Liver (tissue), 9 donors: ENCODE measurements around the gene RASL10B. TPM values are rescaled to one million over a fixed set of nuclear protein-coding genes. Genes with fewer than 3 reads are reported as not detected.

Experiments used
- DNase-seq: peaks from one replicate; pipeline ENCODE4 v3.0.0-alpha.2; 2017; ENCODE audit warnings: low spot score
- H3K27ac ChIP-seq, 2 donors: one replicate each; pipeline ENCODE4 v1.7.0; 2013; ENCODE audit warnings: inconsistent platforms in 2 of 2, low read length in 2 of 2, control low read depth in 1 of 2, low read depth in 1 of 2, mild to moderate bottlenecking in 1 of 2
- H3K27me3 ChIP-seq, 4 donors: one replicate each; pipeline versions ENCODE4 v1.6.1 to v1.7.0; 2013; ENCODE audit warnings: low read length in 3 of 4, inconsistent platforms in 1 of 4, mild to moderate bottlenecking in 1 of 4, moderate library complexity in 1 of 4; ENCODE audit not compliant: control insufficient read depth in 4 of 4, insufficient read depth in 4 of 4
- H3K36me3 ChIP-seq, 4 donors: one replicate each; pipeline versions ENCODE4 v1.6.1 to v1.7.0; 2013; ENCODE audit warnings: low read length in 3 of 4, mild to moderate bottlenecking in 3 of 4, low read depth in 1 of 4, moderate library complexity in 1 of 4; ENCODE audit not compliant: control insufficient read depth in 4 of 4, insufficient read depth in 3 of 4
- H3K4me1 ChIP-seq, 4 donors: one replicate each; pipeline versions ENCODE4 v1.6.1 to v1.7.0; 2013; ENCODE audit warnings: low read length in 3 of 4, mild to moderate bottlenecking in 3 of 4, moderate library complexity in 1 of 4; ENCODE audit not compliant: control insufficient read depth in 4 of 4, insufficient read depth in 4 of 4
- H3K4me3 ChIP-seq, 3 donors: one replicate each; pipeline versions ENCODE4 v1.6.1 to v1.7.0; 2013; ENCODE audit warnings: low read length in 3 of 3, control low read depth in 1 of 3, low read depth in 1 of 3, mild to moderate bottlenecking in 1 of 3
- H3K9ac ChIP-seq, 2 donors: one replicate each; pipeline ENCODE4 v1.7.0; 2013; ENCODE audit warnings: low read length in 2 of 2, mild to moderate bottlenecking in 2 of 2, moderate library complexity in 2 of 2, control low read depth in 1 of 2, low read depth in 1 of 2
- H3K9me3 ChIP-seq, 4 donors: one replicate each; pipeline versions ENCODE4 v1.6.1 to v1.7.0; 2013; ENCODE audit warnings: low read length in 3 of 4; ENCODE audit not compliant: control insufficient read depth in 4 of 4
- FOXA2 ChIP-seq: IDR thresholded peaks from 2 replicates; pipeline ENCODE4 v1.6.1; 2016; ENCODE audit warnings: antibody characterized with exemption
- GABPA ChIP-seq, 2 donors: IDR thresholded peaks in 1 of 2; conservative IDR thresholded peaks in 1 of 2; 2 replicates each; pipeline ENCODE4 v1.6.1; 2016; ENCODE audit warnings: antibody characterized with exemption in 2 of 2, mild to moderate bottlenecking in 1 of 2, moderate library complexity in 1 of 2
- HNF4A ChIP-seq, 2 donors: conservative IDR thresholded peaks; 2 replicates each; pipeline ENCODE4 v1.6.1; 2016; ENCODE audit warnings: antibody characterized with exemption in 2 of 2, mild to moderate bottlenecking in 2 of 2
- JUND ChIP-seq, 2 donors: IDR thresholded peaks; 2 replicates each; pipeline ENCODE4 v1.6.1; 2016; ENCODE audit warnings: antibody characterized with exemption in 2 of 2
- MAX ChIP-seq: IDR thresholded peaks from 2 replicates; pipeline ENCODE4 v1.6.1; 2016; ENCODE audit warnings: antibody characterized with exemption
- SP1 ChIP-seq: IDR thresholded peaks from 2 replicates; pipeline ENCODE4 v1.6.1; 2018; ENCODE audit warnings: antibody characterized with exemption, mild to moderate bottlenecking
- TAF1 ChIP-seq: conservative IDR thresholded peaks from 2 replicates; pipeline ENCODE4 v1.6.1; 2016; ENCODE audit warnings: antibody characterized with exemption, mild to moderate bottlenecking
- YY1 ChIP-seq: IDR thresholded peaks from 2 replicates; pipeline ENCODE4 v1.6.1; 2016; ENCODE audit warnings: antibody characterized with exemption, mild to moderate bottlenecking
- ZBTB33 ChIP-seq: IDR thresholded peaks from 2 replicates; pipeline ENCODE4 v1.6.1; 2016; ENCODE audit warnings: antibody characterized with exemption
- WGBS: extraction: QIAGEN DNeasy Blood & Tissue Kit; methylation state at CpG from one replicate; pipeline ENCODE4 v1.1.7; 2013; 5-methylcytosine and 5-hydroxymethylcytosine counted together
- polyA plus RNA-seq, 2 donors: library from polyadenylated mRNA; stranded (reverse) in 1 of 2; unstranded in 1 of 2; fragments of 200-250 nt in 1 of 2; fragments of >200 nt in 1 of 2; fragmentation: Nextera tagmentation in 1 of 2; extraction: Ambion mirVana in 1 of 2; gene quantifications; one replicate each; pipeline versions ENCODE4 v1.2.1 to v1.2.3, GENCODE V29; 2013 to 2015
- total RNA-seq, 2 donors: library from RNA; depleted of rRNA; stranded (reverse); fragments of >200 nt; gene quantifications; one replicate each; pipeline ENCODE4 v1.2.3, GENCODE V29; 2014
- TF ChIP-seq, protein P1 (sequence below): IDR thresholded peaks from 2 replicates; pipeline ENCODE4 v1.6.1; 2016; ENCODE audit warnings: antibody characterized with exemption, mild to moderate bottlenecking
- donor health status: healthy.
- donor health status: healthy.
- donor health status: healthy.
- donor health status: healthy.
- donor health status: healthy.

Gene RASL10B
- total and polyA plus RNA-seq, 4 donors = 0.42 to 3.8 (median 2.2) TPM

- TF ChIP-seq, protein P1, sequence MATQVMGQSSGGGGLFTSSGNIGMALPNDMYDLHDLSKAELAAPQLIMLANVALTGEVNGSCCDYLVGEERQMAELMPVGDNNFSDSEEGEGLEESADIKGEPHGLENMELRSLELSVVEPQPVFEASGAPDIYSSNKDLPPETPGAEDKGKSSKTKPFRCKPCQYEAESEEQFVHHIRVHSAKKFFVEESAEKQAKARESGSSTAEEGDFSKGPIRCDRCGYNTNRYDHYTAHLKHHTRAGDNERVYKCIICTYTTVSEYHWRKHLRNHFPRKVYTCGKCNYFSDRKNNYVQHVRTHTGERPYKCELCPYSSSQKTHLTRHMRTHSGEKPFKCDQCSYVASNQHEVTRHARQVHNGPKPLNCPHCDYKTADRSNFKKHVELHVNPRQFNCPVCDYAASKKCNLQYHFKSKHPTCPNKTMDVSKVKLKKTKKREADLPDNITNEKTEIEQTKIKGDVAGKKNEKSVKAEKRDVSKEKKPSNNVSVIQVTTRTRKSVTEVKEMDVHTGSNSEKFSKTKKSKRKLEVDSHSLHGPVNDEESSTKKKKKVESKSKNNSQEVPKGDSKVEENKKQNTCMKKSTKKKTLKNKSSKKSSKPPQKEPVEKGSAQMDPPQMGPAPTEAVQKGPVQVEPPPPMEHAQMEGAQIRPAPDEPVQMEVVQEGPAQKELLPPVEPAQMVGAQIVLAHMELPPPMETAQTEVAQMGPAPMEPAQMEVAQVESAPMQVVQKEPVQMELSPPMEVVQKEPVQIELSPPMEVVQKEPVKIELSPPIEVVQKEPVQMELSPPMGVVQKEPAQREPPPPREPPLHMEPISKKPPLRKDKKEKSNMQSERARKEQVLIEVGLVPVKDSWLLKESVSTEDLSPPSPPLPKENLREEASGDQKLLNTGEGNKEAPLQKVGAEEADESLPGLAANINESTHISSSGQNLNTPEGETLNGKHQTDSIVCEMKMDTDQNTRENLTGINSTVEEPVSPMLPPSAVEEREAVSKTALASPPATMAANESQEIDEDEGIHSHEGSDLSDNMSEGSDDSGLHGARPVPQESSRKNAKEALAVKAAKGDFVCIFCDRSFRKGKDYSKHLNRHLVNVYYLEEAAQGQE = no peak
- TF ChIP-seq GABPA (IDR thresholded peaks at IDR 0.05 in 1 of 2, conservative IDR thresholded peaks at IDR 0.05 in 1 of 2) (no peak), MAX (no peak), YY1 (no peak)
Measured at GRCh38 chr17:35769895-35770486, 38.6 kb downstream of the RASL10B start (continued).

GRCh38 chr17:35773129-35773528, 41.7 kb downstream of the RASL10B start:
- WGBS = 91% methylated on average over 20 of the region's 20 CpGs
- Histone ChIP-seq H3K4me1 (peaks cover 0 to 2% (median 0%) of the 10 kb centered on the region in 4 donors), H3K9ac (no peak overlapping the region), H3K27ac (no peak overlapping the region), H3K4me3 (no peak overlapping the region), H3K36me3 (no peaks in the 10 kb centered on the region), H3K27me3 (no peaks in the 10 kb centered on the region), H3K9me3 (no peaks in the 10 kb centered on the region)
- no peak for TF ChIP-seq HNF4A (conservative IDR thresholded peaks at IDR 0.05)
- no peak for TF ChIP-seq TAF1
- TF ChIP-seq, protein P1 = no peak
- TF ChIP-seq JUND (IDR thresholded peaks at IDR 0.05) = no peak
- TF ChIP-seq MAX = no peak
- TF ChIP-seq SP1 = no peak
- TF ChIP-seq ZBTB33 = no peak
- no peak for TF ChIP-seq FOXA2
- no peak for DNase-seq
